ENCODE results near the gene XPNPEP3.

The XPNPEP3 gene

DNA sequence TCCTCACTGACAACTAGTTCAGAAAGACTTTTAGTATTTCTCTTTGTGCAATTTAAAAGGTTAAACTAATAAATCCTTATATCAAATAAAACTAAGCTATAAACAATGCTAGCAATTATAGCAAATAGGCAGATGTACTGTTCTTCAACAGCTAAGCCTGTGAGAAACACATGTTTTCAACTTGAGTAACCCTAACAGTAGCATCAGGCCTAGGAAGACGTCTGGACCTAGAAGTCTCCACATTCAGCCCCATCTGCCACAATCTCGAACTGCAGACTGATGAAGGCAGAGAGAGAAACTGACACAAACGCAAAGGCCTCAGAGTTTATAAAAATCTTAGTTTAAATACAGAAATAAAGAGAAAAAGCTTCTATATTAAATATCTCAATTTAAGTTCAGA is 3.0 kb upstream of the XPNPEP3 start:
- no peaks in the 10 kb centered on the region for H3K36me3 ChIP-seq (ENCODE audit: control insufficient read depth, insufficient read depth, low read length)
- H3K23ac ChIP-seq (ENCODE audit: low read length): no peak overlapping the region
- H4K5ac ChIP-seq (ENCODE audit: low read length): no peak overlapping the region
- no peak overlapping the region for H2BK15ac ChIP-seq (replicated peaks; ENCODE audit: low read depth)
- peak overlapping the region; percentile 36 for H3K9ac ChIP-seq (ENCODE audit: low read length)
- DNase-seq: no peak
- no peak overlapping the region for H3K56ac ChIP-seq (ENCODE audit: low read length)
- H2AK5ac ChIP-seq (ENCODE audit: low read length): no peak overlapping the region
- no peak overlapping the region for H2BK5ac ChIP-seq (ENCODE audit: low read length)
- H2BK120ac ChIP-seq (ENCODE audit: low read depth, low read length): no peak overlapping the region
- H3K79me1 ChIP-seq (ENCODE audit: low read length): peaks cover 13% of the 10 kb centered on the region
- no CpG with 5 or more reads among the region's 3 CpGs for WGBS (ENCODE audit: extremely low coverage, insufficient coverage, low lambda C conversion rate)
- no peak overlapping the region for H3K4me3 ChIP-seq (ENCODE audit: low read length)
- H3K4ac ChIP-seq (ENCODE audit: low read depth, low read length): no peak overlapping the region
- H3K4me1 ChIP-seq (ENCODE audit: control insufficient read depth, low read depth, low read length): no peaks in the 10 kb centered on the region
- no peak overlapping the region for H3K27ac ChIP-seq (ENCODE audit: low read depth, low read length)
- peaks cover 75% of the 10 kb centered on the region for H3K79me2 ChIP-seq (ENCODE audit: control insufficient read depth, insufficient read depth, low read length)
- peak overlapping the region; percentile 21 for H3K4me2 ChIP-seq (ENCODE audit: low read length)
- no peak overlapping the region for H3K18ac ChIP-seq (ENCODE audit: low read length)
- H4K8ac ChIP-seq (ENCODE audit: low read depth, low read length): no peak overlapping the region
- no peaks in the 10 kb centered on the region for H3K27me3 ChIP-seq (ENCODE audit: insufficient read depth, low read length, poor library complexity)

DNA sequence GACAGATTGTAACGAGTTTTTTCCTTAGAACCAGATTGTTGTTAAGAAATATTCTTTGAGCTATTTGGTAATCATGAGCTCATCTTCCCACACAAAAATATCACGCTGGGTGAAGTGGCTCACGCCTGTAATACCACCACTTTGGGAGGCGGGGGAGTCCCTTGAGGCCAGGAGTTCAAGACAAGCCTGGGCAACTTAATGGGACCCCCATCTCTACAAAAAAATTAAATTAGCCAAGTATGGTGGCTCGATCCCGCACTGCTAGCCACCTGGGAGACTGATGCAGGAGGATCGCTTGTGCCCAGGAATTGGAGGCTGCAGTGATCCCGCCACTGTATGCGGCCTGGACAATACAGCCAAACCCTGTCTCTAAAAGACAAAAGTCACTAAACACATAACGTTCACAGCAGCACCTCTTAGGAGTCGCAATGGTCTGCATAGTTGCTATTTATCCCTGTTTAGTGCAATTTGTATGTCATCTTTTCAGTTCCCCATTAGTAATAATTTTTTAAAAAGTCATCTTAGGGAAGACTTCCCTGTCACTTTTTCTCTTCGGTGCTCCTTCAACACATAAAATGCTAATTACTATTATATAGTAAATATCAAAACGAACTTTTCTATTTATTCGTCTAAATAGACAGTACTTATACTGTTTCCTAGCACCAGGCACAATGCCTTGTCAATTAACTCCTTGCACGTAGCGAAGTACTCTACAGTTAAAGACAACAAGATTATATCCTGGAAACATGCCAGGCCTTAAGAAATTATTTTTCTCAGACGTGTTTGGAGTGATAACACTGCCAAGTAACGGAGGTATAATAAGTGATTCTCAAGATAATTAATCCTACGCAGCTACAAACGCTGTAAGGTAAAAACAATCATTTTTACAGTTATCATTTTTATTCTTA is 1.6 kb upstream of the XPNPEP3 start:
- no peaks in the 10 kb centered on the region for H3K27me3 ChIP-seq (ENCODE audit: insufficient read depth, low read length, poor library complexity)
- H4K5ac ChIP-seq (ENCODE audit: low read length): no peak overlapping the region
- H3K56ac ChIP-seq (ENCODE audit: low read length): peak overlapping the region; percentile 81
- no peaks in the 10 kb centered on the region for H3K4me1 ChIP-seq (ENCODE audit: control insufficient read depth, low read depth, low read length)
- H3K23ac ChIP-seq (ENCODE audit: low read length): peak overlapping the region; percentile 19
- H2BK120ac ChIP-seq (ENCODE audit: low read depth, low read length): no peak overlapping the region
- H2BK5ac ChIP-seq (ENCODE audit: low read length): no peak overlapping the region
- H3K4me2 ChIP-seq (ENCODE audit: low read length): peak overlapping the region; percentile 87
- peaks cover 73% of the 10 kb centered on the region for H3K79me2 ChIP-seq (ENCODE audit: control insufficient read depth, insufficient read depth, low read length)
- peak overlapping the region; percentile 93 for H3K4me3 ChIP-seq (ENCODE audit: low read length)
- peaks cover 13% of the 10 kb centered on the region for H3K79me1 ChIP-seq (ENCODE audit: low read length)
- DNase-seq: no peak
- peak overlapping the region; percentile 97 for H3K9ac ChIP-seq (ENCODE audit: low read length)
- no peaks in the 10 kb centered on the region for H3K36me3 ChIP-seq (ENCODE audit: control insufficient read depth, insufficient read depth, low read length)
- H3K27ac ChIP-seq (ENCODE audit: low read depth, low read length): no peak overlapping the region
- no peak overlapping the region for H2BK15ac ChIP-seq (replicated peaks; ENCODE audit: low read depth)
- WGBS (ENCODE audit: extremely low coverage, insufficient coverage, low lambda C conversion rate): 100% methylated on average over 2 of the region's 20 CpGs
- H3K18ac ChIP-seq (ENCODE audit: low read length): no peak overlapping the region
- H2AK5ac ChIP-seq (ENCODE audit: low read length): no peak overlapping the region
- H4K8ac ChIP-seq (ENCODE audit: low read depth, low read length): no peak overlapping the region
- no peak overlapping the region for H3K4ac ChIP-seq (ENCODE audit: low read depth, low read length)

DNA sequence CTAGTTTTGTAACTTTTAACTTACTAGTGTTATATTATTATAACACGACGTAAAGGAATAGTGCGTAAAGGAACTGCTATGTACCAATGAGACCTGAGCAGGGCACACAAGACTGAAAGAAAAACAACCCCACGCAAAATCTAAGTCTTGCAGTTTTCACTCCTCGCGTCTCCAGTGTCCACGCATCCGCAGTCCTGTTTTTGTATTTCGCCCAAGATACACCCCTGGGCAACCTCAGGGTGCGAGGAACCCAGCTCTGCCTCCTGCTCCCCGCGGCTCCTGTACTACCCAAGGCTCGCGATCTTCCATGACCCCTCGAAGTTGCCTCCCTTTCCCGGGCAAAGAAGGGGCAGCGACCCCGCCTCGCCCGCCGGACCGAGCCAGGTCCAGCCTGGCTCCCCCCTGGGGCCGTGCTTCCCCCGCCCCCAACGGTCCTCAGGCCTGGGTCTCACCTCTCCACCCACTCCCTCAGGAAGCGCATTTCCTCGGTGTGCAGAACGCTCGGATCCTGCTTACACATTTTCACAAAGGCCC is 902 bp upstream of the XPNPEP3 start:
- peak; percentile 52 for DNase-seq
- no peak overlapping the region for H2BK15ac ChIP-seq (replicated peaks; ENCODE audit: low read depth)

DNA sequence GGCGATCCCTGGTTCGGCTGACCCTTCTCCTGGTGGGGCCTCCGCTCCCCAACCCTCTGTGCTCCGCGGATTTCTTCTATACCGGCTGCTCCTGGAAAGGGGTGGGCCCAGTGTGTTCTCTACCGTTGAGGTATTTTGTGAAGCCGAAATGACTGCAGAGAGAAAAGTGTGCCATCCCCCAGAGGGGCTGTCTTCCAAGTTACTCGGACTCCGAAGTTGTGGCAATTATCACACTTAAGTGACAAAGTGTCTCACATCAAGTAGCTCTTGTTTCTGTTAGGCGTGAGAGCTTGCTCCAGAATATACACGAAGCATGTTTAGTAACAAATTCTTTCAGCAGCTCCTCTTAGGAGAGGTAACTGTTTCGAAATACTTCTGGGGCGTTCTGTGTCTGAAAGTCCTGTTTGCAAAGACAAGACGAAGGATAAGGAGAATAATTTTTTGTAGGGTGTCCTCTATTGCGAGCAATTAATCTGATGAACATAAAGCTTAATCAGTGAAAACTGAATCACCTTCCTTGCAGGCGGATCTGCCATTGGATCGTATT is 434 bp downstream of the XPNPEP3 start:
- no CpG with 5 or more reads among the region's 18 CpGs for WGBS (ENCODE audit: extremely low coverage, insufficient coverage, low lambda C conversion rate)

More for the DNA sequence above, 902 bp upstream of the XPNPEP3 start:
- H3K4ac ChIP-seq (ENCODE audit: low read depth, low read length): peak overlapping the region; percentile 60
- peaks cover 70% of the 10 kb centered on the region for H3K79me2 ChIP-seq (ENCODE audit: control insufficient read depth, insufficient read depth, low read length)
- peak overlapping the region; percentile 98 for H3K56ac ChIP-seq (ENCODE audit: low read length)
- H4K5ac ChIP-seq (ENCODE audit: low read length): no peak overlapping the region
- no peaks in the 10 kb centered on the region for H3K27me3 ChIP-seq (ENCODE audit: insufficient read depth, low read length, poor library complexity)
- H4K8ac ChIP-seq (ENCODE audit: low read depth, low read length): peak overlapping the region; percentile 30
- H2BK5ac ChIP-seq (ENCODE audit: low read length): peak overlapping the region; percentile 39
- no peak overlapping the region for H2BK120ac ChIP-seq (ENCODE audit: low read depth, low read length)
- H3K36me3 ChIP-seq (ENCODE audit: control insufficient read depth, insufficient read depth, low read length): no peaks in the 10 kb centered on the region
- no peaks in the 10 kb centered on the region for H3K4me1 ChIP-seq (ENCODE audit: control insufficient read depth, low read depth, low read length)
- no peak overlapping the region for H2AK5ac ChIP-seq (ENCODE audit: low read length)
- peaks cover 14% of the 10 kb centered on the region for H3K79me1 ChIP-seq (ENCODE audit: low read length)
- peak overlapping the region; percentile 52 for H3K4me2 ChIP-seq (ENCODE audit: low read length)
- peak overlapping the region; percentile 90 for H3K23ac ChIP-seq (ENCODE audit: low read length)
- WGBS (ENCODE audit: extremely low coverage, insufficient coverage, low lambda C conversion rate): no CpG with 5 or more reads among the region's 29 CpGs
- H3K4me3 ChIP-seq (ENCODE audit: low read length): peak overlapping the region; percentile 93
- H3K27ac ChIP-seq (ENCODE audit: low read depth, low read length): peak overlapping the region; percentile 88
- H3K18ac ChIP-seq (ENCODE audit: low read length): peak overlapping the region; percentile 19
- H3K9ac ChIP-seq (ENCODE audit: low read length): peak overlapping the region; percentile 97

DNA sequence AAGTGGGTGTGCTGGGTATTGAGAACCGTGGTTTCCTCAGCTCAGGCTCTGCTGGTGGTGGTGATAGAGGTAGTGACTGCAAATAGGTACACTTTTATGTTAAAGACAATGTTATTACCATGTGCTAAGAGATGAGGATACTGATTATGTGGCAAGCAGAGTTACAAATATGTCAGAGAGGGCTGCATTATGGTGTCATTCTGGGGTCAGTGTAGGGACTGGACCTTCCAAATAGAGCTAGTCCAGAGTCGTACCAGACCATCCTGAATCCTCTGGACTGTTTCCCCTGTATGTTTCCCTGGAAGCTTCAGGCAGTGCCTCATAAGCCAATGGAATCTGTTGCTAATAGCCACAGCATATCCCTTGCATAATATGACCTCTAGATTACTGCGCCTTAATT is 5.1 kb downstream of the XPNPEP3 start, which contains the start of gene DNAJB7:
TSS of gene DNAJB7 (minus strand) at position 101 of the 400 bp plus-strand sequence. CDS start 119 bp downstream, outside the sequence.
- Histone ChIP-seq H3K56ac (ENCODE audit: low read length) (no peak within 1 kb of the TSS), H3K79me2 (ENCODE audit: control insufficient read depth, insufficient read depth, low read length) (peaks cover 26% of the 10 kb centered on the region), H2AK5ac (ENCODE audit: low read length) (no peak within 1 kb of the TSS), H3K18ac (ENCODE audit: low read length) (no peak within 1 kb of the TSS), H3K4me1 (ENCODE audit: control insufficient read depth, low read depth, low read length) (no peaks in the 10 kb centered on the region), H4K5ac (ENCODE audit: low read length) (no peak within 1 kb of the TSS), H3K79me1 (ENCODE audit: low read length) (peaks cover 19% of the 10 kb centered on the region), H3K23ac (ENCODE audit: low read length) (no peak within 1 kb of the TSS), H2BK15ac (replicated peaks; ENCODE audit: low read depth) (no peak within 1 kb of the TSS), H3K36me3 (ENCODE audit: control insufficient read depth, insufficient read depth, low read length) (no peaks in the 10 kb centered on the region), H3K9ac (ENCODE audit: low read length) (no peak within 1 kb of the TSS), H3K4me2 (ENCODE audit: low read length) (no peak within 1 kb of the TSS), H3K4ac (ENCODE audit: low read depth, low read length) (no peak within 1 kb of the TSS), H3K4me3 (ENCODE audit: low read length) (no peak within 1 kb of the TSS), H3K27me3 (ENCODE audit: insufficient read depth, low read length, poor library complexity) (no peaks in the 10 kb centered on the region), H2BK5ac (ENCODE audit: low read length) (no peak within 1 kb of the TSS), H3K27ac (ENCODE audit: low read depth, low read length) (no peak within 1 kb of the TSS), H2BK120ac (ENCODE audit: low read depth, low read length) (no peak within 1 kb of the TSS), H4K8ac (ENCODE audit: low read depth, low read length) (no peak within 1 kb of the TSS)
- no CpG with 5 or more reads among the region's 3 CpGs for WGBS (ENCODE audit: extremely low coverage, insufficient coverage, low lambda C conversion rate)
- DNase-seq: no peak

More for the DNA sequence above, 434 bp downstream of the XPNPEP3 start:
- Histone ChIP-seq H3K4me3 (ENCODE audit: low read length) (peak overlapping the region; percentile 80), H3K23ac (ENCODE audit: low read length) (no peak overlapping the region), H3K27ac (ENCODE audit: low read depth, low read length) (peak overlapping the region; percentile 35), H3K79me2 (ENCODE audit: control insufficient read depth, insufficient read depth, low read length) (peaks cover 61% of the 10 kb centered on the region), H4K8ac (ENCODE audit: low read depth, low read length) (no peak overlapping the region), H3K4me1 (ENCODE audit: control insufficient read depth, low read depth, low read length) (no peaks in the 10 kb centered on the region), H4K5ac (ENCODE audit: low read length) (no peak overlapping the region), H2BK15ac (replicated peaks; ENCODE audit: low read depth) (no peak overlapping the region), H2AK5ac (ENCODE audit: low read length) (no peak overlapping the region), H2BK120ac (ENCODE audit: low read depth, low read length) (no peak overlapping the region), H3K27me3 (ENCODE audit: insufficient read depth, low read length, poor library complexity) (no peaks in the 10 kb centered on the region), H2BK5ac (ENCODE audit: low read length) (no peak overlapping the region), H3K36me3 (ENCODE audit: control insufficient read depth, insufficient read depth, low read length) (no peaks in the 10 kb centered on the region), H3K4me2 (ENCODE audit: low read length) (peak overlapping the region; percentile 81), H3K4ac (ENCODE audit: low read depth, low read length) (no peak overlapping the region), H3K9ac (ENCODE audit: low read length) (peak overlapping the region; percentile 83), H3K56ac (ENCODE audit: low read length) (peak overlapping the region; percentile 92), H3K79me1 (ENCODE audit: low read length) (peaks cover 19% of the 10 kb centered on the region), H3K18ac (ENCODE audit: low read length) (peak overlapping the region; percentile 29)
- DNase-seq: no peak
